GM21515 (cell line): ENCODE measurements around the gene RBM23.
A peak's percentile ranks its signal among the peaks of the same experiment; 100 is the strongest.

Experiments
- ATAC-seq: cut with Tn5 transposase; IDR thresholded peaks from one replicate; pipeline ENCODE4 v1.9.1; 2021; ENCODE audit not compliant: unreplicated experiment

The RBM23 gene

GRCh38 chr14:22887260-22887989 lies 31.5 kb downstream of the RBM23 start:
- peak; percentile 39 for ATAC-seq

DNA sequence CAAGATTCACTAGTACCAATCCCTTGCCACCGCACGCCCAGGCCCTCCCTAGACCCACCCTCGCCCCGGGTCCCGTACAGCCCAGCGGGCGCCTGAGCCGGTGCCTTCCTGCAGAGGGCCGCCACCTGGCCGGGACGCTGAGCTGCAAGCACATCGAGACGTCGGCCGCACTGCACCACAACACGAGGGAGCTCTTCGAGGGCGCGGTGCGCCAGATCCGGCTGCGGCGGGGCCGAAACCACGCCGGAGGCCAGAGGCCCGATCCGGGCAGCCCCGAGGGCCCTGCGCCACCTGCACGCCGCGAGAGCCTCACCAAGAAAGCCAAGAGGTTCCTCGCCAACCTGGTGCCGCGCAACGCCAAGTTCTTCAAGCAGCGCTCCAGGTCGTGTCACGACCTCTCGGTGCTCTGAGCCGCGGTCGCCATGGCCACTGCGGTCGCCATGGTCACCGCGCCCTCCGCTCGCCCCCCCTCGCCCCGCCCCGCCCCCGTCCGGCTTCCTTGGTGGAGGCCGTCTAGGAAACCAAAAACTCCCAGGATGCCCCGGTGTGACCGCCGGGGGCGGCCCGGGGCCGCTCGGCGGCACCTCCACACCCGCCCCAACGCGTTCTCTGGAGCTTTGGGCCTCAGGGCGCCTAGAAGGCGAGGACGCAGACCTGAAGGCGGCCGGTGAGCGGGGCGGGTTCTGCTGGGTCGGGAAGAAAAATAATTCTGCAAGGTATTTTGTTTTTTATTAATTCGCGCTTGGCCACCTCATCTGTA lies 32.3 kb downstream of the RBM23 start:
- ATAC-seq, result peak; percentile 36

- ATAC-seq, result no peak
Observed at GRCh38 chr14:22885975-22886374, 33.0 kb downstream of the RBM23 start.

GRCh38 chr14:22884738-22885523 lies 34.0 kb downstream of the RBM23 start:
- no peak for ATAC-seq

GRCh38 chr14:22884076-22884737 lies 34.7 kb downstream of the RBM23 start:
- ATAC-seq, result no peak

DNA sequence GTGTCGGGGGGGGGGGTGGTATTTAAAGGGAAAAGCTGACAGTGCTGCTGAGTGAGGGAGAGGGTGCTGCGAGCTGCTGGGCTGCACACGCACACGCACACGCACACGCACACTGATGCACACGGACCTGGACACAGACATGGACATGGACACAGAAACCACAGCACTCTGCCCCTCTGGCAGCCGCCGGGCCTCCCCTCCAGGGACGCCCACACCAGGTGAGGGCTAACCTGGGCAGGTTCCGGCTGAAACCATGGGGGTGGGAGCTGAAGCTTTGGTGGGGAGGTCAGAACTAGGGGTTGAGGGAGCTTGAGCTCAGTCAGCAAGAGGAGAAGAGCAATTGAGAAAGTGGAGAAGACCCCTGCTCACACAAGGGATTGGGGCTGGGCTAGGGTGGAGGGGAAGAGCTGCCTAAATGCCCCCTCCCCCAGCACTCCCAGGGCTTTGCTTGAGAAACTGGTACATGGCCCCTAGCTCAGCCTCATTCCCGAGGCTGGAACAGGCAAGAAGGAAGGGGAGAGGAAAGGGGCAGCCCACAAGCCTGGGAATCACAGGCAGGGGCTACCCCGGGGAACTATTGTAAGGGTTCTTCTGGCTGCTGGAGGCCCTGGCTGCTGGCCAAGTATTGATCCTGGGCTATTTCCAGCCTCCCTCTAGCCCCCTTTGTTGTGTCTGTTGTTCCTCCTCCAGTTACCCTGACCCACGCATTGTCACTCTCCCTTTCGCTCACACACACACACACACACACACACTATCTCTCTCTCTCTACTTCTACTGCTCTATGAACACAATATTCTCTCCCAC lies 35.6 kb downstream of the RBM23 start, which contains the start of gene REM2:
Gene REM2, plus strand, starts transcription at position 50 of the 804 bp plus-strand sequence. Its CDS starts 66 bp downstream, at position 116.
- no peak for ATAC-seq

- ATAC-seq, result no peak
Observed at GRCh38 chr14:22882529-22883172, 36.3 kb downstream of the RBM23 start.

DNA sequence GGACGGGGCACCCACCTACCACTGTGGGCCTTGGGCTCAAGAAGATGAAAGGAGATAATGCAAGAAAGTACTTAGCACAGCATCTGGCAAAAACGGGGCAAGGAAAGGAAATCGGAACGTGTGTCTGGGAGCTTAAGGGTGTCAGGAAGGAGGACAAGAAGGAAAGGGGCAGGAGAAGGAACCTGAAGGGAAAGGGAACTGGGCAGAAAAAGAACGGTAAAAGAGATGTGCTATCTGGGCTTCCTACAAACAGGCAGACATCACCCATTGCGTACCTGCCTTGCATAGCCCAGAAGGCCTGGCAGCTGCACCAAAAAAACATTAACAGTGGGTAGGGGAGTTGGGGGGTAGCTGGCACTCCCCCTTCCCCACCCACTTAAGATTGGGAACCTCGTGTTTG lies 36.9 kb downstream of the RBM23 start:
- no peak for ATAC-seq

DNA sequence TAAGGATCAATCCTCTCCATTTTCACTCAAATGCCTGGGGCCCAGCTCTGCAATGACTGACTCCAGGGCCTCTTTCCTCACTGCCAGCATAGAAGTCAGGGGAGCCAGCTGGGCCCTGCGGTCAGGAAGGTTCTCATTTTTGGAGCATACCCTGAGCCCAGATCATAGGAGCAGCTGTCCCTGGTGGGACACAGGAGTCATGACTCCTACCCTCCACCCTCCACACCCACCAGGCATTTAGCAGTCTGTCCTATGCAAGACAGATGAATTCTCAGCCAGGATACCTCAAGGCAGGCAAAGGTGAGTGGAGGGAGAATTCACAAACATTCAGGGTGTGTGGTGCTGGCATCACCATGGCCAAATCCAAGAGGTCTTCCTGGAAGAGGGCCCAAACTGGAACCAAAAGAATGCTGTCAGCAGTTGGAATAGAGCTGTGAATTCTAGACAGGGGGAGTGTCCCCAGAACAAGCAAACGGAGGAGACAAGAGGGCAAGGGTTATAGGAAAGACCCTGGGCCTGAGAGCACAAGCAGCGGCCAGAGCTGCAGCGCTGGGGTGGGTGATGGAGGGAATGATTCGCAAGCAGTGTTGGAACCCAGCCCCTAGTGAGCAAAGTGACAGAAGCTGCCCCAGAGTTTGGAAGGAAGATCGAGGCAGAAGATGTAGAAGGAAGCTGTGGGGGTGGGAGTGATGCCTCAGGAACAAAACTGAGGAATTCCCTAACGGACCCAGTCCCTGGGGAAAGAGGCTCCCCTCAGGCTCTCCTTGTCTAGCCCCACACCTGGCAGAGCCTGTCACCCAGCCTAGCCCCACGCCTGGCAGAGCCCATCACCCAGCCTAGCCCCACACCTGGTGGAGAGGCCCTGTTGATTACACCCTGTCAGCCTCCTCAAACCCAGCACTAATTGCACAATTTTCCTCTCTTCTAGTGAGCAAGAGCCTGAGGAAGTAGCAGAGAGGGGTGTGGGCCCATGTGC lies 40.4 kb downstream of the RBM23 start:
- no peak for ATAC-seq

DNA sequence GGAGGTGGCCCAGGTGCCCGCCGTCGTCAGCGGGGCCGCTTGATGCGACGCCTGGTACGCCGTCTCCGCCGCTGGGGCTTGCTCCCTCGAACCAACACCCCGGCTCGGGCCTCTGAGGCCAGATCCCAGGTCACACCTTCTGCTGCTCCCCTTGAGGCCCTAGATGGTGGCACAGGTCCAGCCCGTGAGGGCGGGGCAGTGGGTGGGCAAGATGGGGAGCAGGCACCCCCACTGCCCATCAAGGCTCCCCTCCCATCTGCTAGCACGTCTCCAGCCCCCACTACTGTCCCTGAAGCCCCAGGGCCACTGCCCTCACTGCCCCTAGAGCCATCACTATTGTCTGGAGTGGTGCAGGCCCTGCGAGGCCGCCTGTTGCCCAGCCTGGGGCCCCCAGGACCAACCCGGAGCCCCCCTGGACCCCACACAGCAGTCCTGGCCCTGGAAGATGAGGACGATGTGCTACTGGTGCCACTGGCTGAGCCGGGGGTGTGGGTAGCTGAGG lies 41.9 kb downstream of the RBM23 start:
- no peak for ATAC-seq

GRCh38 chr14:22875748-22876319 lies 43.1 kb downstream of the RBM23 start:
- no peak for ATAC-seq

GRCh38 chr14:22875003-22875747 lies 43.8 kb downstream of the RBM23 start:
- ATAC-seq, result no peak

DNA sequence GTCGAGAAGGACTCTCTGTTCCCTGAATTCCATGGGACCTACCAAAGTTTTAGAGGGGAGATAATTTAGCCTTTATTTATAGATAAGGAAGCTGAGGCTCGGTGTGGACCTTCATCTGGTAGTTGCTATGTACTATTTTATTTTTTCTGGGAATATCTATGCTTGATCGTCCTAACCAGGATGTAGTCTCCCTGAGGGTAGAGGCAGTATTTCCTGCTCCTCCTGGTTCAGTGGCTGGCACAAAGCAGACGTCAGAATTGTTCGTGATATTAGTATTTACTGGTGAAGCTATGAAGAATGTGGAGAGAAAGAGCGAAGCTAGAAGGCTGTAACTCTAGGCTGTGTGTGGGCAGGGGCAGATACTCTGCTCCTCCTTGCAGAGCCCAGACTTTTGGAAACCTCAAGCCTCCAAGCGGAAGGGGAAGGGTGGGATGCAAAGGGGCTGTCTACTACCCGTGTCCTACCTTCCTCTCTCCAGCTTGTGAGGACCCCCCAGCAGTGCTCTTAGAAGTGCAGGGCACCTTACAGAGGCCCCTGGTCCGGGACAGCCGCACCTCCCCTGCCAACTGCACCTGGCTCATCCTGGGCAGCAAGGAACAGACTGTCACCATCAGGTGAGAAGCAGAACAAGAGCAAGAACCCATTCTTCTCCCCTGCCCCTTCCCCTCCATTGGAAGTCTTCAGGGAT lies 46.0 kb downstream of the RBM23 start:
- no peak for ATAC-seq

GRCh38 chr14:22872033-22872832 lies 46.7 kb downstream of the RBM23 start:
- peak; percentile 30 for ATAC-seq

DNA sequence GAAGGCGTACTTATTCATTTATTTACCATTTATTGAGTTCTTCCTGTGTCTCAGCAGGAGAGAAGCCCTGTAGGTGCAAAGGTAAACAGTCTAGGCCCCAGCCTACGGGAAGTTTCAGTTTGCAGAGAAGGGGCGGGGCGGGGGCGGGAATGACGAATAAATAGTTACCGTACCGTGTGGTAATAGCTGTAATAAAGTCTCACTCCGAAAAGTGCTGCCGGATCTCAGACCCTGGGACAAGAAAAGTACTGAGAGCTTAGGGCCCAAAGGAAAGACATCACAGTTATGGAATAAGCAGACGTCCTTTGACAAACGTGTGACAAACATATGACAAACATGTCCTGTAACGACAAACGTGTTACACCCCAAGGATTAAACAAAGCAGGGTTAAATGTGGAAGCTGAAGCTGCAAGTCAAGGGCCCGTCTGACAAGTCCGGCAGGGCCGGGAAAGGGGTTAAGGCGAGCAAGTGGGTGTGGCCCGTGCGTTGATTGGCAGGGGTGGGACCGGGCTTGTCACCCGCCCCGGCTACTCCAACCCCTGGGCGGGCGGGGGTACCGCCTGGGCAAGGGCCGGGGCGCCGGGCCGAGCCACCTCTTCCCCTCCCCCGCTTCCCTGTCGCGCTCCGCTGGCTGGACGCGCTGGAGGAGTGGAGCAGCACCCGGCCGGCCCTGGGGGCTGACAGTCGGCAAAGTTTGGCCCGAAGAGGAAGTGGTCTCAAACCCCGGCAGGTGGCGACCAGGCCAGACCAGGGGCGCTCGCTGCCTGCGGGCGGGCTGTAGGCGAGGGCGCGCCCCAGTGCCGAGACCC lies 47.5 kb downstream of the RBM23 start, which contains the start of gene LRP10:
Gene LRP10, plus strand, starts transcription at position 517 of the 809 bp plus-strand sequence. CDS start 564 bp downstream, outside the sequence.
- ATAC-seq, result peak; percentile 77
